GM13976 (cell line): ENCODE results near the gene PCBP2.
"Not testable (repeated sequence)": the region's sequence is repeated elsewhere in the genome, so short reads cannot be mapped to it uniquely, and the experiment has no call there.

Source experiments
- DNase-seq: peaks from one replicate; pipeline ENCODE4 v3.0.0; 2012; ENCODE audit warnings: low spot score
- CTCF ChIP-seq: IDR thresholded peaks from 2 replicates; pipeline ENCODE4 v1.5.1; 2012; ENCODE audit warnings: borderline replicate concordance, mild to moderate bottlenecking; ENCODE audit not compliant: insufficient read depth; ENCODE audit errors: extremely low read depth, missing control alignments, control extremely low read depth
- in situ Hi-C: fragments of 300-500 bp; cut with MboI; formaldehyde crosslinking; loops from one replicate; pipeline ENCODE4 v1.12.0; 2022; ENCODE audit warnings: low sequenced_read_pairs, mixed read lengths, inconsistent platforms; ENCODE audit not compliant: unreplicated experiment

The PCBP2 gene

GRCh38 chr12:53476769-53477209 is 24.9 kb downstream of the PCBP2 start:
- no peak for DNase-seq
- no peak for TF ChIP-seq CTCF
- in situ Hi-C loops = no loop called here

GRCh38 chr12:53478865-53479264 is 27.0 kb downstream of the PCBP2 start:
- in situ Hi-C loops = no loop called here
- no peak for TF ChIP-seq CTCF
- DNase-seq = no peak

GRCh38 chr12:53479331-53479730 is 27.4 kb downstream of the PCBP2 start:
- DNase-seq = no peak
- in situ Hi-C loops = no loop called here
- no peak for TF ChIP-seq CTCF

- no peak for TF ChIP-seq CTCF
- no peak for DNase-seq
- in situ Hi-C loops = no loop called here
These were observed 28.9 kb downstream of the PCBP2 start for GRCh38 chr12:53480491-53481442.

- DNase-seq, in situ Hi-C loops: not testable (repeated sequence)
These were observed 29.6 kb downstream of the PCBP2 start for GRCh38 chr12:53481458-53481857.

GRCh38 chr12:53481939-53482586 is 30.2 kb downstream of the PCBP2 start:
- in situ Hi-C loops = no loop called here
- no peak for TF ChIP-seq CTCF
- no peak for DNase-seq

- TF ChIP-seq CTCF = no peak
- in situ Hi-C loops = no loop called here
- no peak for DNase-seq
These were observed 30.8 kb downstream of the PCBP2 start for GRCh38 chr12:53482626-53483168.
